GDM1 (cell line): Measurements from ENCODE around the gene SAT1.

Experiments
- DNase-seq: peaks from one replicate; lab custom pipeline; 2025; lab: John Stamatoyannopoulos, UW

Gene SAT1

DNA sequence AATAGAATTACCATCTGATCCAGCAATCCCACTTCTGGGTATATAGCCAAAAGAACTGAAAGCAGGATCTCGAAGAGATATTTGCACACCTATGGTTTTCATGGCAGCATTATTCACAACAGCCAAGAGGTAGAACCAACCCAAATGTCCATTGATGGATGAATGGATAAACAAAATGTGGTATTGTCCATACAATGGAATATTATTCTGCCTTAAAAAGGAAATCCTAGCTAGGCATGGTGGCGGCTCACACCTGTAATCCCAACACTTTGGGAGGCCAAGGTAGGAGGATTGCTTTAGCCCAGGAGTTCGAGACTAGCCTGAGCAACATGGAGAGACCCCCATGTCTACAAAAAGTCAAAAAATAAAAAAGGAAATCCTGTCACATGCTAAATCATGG lies 27.3 kb downstream of the SAT1 start:
- no peak for DNase-seq

DNA sequence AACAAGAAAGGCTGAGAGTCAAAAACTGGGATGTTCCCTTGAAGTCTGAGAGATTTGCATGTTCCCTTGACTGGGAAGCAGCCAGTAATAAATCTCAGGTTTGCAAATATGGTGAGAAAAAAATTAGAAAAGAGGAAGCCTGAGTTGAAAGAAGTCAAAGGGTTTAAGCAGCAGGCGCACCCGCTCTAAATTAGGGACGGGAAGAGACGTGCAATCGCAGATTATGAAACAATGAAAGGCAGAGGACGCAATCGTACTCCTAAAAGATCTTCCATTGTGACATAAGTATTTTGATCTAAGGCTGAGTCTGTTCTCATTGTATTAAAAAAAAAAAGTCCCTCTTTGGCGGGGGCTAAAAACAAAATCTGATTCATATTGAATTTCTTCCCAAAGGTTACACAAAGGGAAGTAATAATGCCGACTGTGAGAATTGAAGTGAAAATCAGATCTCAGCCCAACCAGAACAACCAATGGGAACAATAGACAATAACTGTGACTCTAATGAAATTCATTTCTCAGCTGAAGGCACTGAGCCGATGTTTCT lies 28.2 kb downstream of the SAT1 start:
- DNase-seq = no peak

DNA sequence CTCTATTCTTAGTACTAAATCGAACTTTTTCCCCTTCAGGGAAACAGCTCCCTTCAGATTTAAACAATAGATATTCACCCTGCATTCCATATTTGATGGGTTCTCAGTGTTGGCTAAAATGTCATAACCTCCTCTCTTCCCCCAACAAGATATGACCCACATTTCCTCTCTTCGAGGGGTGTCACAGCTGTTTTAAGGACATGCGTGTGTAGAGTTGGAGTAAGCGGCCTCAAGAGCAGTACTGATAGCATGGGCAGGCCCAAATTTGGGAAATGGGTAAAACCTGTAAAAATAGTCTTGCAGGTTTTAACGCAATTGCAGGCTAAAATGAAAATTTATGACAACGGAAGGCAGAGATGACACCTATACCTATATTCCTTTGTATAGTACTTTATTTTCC lies 28.7 kb downstream of the SAT1 start:
- DNase-seq = no peak

DNA sequence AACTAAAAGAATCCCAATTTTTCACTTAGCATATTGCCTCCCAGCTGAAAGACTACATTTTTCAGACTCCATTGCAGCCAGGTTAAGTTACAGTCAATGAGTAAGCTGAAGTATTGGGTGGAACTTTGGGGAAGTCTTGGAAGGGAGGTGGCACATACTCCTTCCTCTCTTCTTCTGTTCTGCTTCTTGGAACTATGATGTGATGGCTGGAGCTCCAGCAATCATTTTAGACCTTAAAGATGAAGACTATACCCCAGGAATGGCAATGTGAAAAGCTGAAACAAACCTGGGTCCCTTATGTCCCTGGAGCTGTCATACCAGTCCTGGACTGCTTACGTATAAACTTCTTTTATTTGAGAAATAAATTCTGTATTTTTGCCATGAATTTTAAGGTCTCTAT lies 30.8 kb downstream of the SAT1 start:
- DNase-seq = no peak

DNA sequence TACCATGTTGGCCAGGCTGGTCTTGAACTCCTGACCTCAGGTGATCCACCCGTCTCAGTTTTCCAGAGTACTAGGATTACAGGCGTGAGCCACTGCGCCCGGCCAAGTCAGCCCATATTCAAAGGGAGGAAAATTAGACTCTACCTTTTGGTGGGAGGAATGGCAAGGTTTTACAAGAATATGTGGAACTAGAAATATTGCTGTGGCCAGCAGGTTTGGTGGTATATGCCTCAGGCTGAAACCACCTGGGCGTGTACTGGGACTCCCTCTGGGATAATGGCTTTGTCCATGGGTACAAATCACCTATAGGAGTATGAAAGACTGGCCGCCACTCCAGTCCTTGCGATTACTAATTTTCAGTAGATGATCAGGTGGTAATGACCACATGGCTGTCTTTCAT lies 32.4 kb downstream of the SAT1 start:
- no peak for DNase-seq

DNA sequence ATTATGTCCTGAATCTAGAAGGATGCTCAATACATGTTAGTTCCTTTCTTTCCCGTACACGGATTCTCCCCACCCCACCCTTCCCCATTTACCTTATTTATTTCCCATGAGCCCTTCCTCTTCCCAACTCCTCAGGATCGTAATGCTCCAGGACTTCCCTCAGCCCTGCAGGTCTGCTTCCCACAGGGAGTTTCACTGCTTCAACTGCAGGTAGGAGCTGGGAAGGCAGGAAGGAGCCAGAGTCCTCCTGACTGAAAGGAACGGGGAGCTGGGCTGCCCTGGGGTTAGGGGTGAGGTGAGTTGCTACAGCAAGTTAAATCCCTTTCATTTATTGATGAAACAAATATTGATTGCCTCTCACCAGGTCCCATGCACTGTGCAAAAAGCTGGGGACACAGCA lies 33.2 kb downstream of the SAT1 start:
- DNase-seq = no peak

DNA sequence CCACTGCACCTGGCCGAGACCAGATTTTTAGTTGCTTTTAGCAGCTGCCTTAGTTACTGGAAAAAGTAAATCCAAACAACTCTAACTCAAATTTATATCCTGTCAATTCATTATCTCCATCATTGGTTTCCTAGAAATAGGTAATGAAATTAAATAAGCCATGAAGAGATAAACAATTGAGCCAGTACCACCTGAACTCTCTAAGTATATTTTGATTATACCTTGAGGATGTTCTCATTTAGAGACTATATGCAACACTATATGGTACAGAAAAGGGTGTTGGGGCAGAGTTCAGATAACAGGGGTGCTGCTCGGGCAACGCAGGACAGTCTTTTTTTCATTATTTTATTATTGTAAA lies 35.0 kb downstream of the SAT1 start:
- no peak for DNase-seq

DNA sequence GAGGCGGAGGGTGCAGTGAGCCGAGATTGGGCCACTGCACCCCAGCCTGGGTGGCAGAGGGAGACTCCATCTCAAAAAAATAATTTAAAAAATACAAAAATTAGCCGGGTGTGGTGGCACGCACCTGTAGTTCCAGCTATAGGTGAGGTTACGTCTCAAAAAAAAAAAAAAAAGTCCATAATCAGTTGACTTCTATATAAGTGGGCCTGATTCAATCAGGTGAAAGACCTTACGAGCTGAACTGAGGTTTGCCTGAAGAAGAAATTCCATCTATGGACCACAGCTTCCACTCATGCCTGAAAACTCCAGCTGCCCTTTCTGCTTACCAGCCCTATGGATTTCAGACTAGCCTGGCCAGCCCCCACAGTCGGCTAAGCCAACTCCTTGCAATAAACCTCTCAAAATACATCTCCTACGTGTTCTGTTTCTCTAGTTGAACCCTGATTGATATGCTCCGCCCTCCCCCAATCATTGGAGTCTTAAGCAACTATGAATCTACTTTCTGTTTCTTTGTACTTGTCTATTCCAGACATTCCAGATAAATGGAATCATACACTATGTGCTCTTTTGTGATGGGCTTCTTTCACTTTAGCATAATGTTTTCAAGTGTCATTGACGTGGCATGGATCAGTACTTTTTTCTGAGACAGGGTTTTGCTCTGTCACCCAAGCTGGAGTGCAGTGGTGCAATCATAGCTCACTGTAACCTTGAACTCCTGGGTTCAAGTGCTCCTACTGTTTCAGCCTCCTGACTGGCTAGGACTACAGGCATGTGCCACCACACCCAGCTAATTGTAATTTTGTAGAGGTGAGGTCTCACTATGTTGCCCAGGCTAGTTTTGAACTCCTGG lies 36.6 kb downstream of the SAT1 start:
- DNase-seq = no peak

DNA sequence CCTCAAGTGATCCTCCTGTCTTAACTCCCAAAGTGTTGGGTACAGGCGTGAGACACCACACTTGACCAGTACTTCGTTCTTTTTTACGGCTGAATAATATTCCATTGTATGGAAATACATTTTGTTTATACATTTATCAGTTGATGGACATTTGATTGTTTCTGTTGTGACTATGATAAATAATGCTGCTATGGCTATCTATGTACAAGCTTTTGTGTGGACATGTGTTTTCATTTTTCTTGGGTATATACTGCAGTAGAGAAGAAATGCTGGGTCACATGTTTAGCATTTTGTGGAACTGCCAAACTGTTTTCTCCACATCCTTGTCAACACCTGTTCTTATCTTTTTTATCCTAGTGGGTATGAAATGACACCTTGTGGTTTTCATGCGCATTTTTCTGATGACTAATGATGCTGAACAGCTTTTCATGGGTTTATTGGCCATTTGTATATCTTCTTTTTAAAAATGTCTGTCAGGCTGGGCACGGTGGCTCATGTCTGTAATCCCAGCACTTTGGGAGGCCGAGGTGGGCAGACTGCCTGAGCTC lies 37.3 kb downstream of the SAT1 start:
- DNase-seq = no peak

DNA sequence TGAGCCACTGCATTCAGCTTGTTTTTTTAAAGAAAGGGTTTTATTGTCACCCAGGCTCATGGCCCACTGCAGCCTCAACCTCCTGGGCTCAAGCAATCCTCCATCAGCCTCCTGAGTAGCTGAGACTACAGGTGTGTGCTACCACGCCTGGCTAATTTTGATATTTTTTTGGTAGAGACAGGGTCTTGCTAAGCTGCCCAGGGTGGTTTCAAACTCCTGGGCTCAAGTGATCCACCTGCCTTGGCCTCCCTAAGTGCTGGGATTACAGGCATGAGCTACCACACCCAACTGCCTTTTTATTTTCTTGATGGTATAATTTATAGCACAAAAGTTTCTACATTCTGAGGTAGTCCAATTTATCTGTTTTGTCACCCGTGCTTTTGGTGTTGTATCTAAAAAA lies 38.9 kb downstream of the SAT1 start:
- no peak for DNase-seq

DNA sequence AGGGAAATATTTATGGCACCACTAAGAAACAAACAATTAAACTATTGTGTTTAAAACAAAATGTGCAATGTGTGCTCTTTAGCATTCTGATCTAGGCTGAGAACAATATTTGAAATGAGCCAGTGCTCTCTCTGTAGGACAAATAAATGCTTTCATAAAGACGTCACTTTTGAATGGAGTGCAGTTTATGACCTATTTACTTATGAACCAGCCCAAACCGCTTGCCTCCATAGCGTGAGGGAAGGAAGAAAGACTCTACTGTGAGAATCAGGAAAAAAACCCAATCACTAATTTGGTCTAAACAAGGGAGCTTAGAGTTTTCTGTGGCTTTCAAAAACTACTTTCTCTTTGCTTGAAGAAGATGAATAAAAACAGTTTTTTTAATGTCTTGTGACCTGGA lies 39.4 kb downstream of the SAT1 start:
- no peak for DNase-seq

DNA sequence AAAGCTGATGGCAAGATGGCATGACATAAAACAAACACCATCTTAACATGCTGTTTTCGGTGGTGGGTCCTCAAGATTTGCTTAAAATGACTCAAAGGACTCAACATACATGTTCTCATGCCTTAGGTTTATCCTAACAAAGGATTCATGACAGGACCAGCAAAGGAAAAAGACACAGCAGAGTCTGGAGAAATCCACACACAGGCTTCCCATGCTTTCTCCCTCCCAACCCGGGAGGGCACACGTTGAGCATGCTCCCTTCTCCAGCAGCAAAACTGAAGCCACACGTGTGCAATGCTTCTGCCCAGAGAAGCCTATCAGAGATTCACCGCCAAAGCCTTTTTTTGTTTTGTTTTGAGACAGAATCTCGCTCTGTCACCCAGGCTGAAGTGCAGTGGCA lies 39.9 kb downstream of the SAT1 start:
- DNase-seq = no peak

DNA sequence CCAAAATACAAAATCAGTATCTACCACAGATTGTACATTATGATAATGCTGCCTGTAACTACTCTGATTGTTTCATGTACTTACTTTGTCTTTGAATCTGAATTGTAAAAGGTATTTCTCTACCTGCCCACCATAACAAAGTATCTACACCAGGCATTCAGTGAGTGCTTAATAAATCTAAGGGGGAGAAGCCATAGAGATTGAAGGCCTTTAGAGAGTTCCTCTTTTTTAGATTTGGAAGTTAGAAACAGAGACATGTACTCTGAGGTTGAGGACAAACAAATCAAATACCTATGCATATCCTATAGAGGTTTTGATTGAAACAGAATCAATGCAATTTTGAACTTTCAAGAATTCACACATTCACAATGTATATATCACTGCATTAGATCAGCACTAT lies 42.7 kb downstream of the SAT1 start:
- no peak for DNase-seq

DNA sequence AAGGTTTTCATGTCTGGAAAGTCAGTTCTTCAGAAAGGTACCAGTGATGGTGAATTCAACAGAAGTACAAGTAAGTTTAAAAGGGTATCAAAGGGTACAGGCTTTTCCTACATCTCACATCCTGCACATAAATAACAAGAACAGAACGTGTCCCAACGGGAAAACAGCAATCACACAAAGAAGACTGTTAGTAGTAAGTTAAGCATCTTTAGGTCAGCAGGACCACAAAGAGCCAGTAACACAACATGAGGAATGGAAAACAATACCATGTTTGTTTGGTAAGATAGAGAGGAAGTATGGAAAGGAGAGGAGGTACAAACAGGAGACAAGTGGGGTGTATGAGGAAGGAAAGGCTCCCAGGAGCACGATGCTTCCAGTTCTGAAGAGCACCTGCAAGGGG lies 43.2 kb downstream of the SAT1 start:
- no peak for DNase-seq

DNA sequence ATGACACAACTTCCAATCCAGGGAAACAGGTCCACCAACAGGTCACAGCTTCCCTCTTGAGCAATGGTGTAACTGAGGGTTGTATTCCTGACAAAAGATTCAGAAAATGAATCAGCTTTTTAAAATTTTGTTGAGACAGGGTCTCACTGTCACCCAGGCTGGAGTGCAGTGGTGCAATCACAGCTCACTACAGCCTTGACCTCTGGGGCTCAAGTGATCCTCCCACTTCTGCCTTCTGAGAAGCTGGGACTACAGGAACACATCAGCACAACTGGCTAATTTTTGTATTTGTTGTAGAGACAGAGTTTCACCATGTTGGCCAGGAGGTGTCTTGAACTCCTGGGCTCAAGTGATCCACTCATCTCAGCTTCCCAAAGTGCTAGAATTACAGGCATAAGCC lies 43.7 kb downstream of the SAT1 start:
- no peak for DNase-seq

DNA sequence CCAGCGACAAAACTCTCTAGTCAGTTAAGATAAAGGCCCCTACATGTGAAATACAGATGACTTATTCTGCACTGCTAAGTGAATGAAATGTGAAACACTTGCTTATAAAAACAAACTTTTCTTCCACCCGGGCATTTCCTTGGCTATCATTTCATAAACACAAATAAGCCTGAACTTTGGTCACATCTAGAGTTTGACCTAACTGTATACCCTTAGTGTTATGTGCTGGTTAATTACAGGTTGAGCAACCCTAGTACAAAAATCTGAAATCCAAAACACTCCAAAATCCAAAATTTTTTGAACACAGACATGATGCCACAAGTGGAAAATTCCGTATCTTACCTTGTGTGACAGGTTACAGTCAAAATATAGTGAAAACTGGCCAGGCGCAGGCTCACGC lies 45.9 kb downstream of the SAT1 start:
- no peak for DNase-seq

DNA sequence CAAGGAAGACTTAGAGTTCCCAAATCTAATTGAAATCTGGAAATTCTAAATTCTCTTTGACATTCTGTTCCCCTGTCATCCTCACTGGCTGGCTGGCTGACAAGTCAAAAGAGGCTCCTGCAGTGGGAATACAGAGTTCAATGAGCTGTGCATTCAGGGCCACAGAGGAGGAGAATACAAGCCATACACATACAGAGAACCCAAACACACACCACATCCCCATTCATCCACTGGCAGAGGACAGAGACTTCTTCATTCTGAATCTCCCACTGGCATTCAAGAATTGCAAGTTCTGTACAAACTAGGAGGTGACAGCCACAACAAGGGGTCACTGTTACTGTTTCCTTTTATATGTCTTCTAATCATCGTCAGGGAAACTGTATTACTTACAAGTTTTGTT lies 49.7 kb downstream of the SAT1 start:
- DNase-seq = no peak
